GM23338 (cell line): ENCODE data around the gene EVI5. TPM values are rescaled to one million over a fixed set of nuclear protein-coding genes. Genes with fewer than 3 reads are reported as not detected.
"Not testable (repeated sequence)": the region's sequence is repeated elsewhere in the genome, so short reads cannot be mapped to it uniquely, and the experiment has no call there.

ENCODE experiments used
- ATAC-seq: fragments of 200-7000 bp; cut with Tn5 transposase; 3 replicates; pipeline ENCODE4 v1.9.1; 2020
- DNase-seq: peaks from one replicate; pipeline ENCODE4 v3.0.0-alpha.2; 2015; ENCODE audit warnings: low spot score
- H2AFZ ChIP-seq: fragments of 200-600 bp; sonication (generic); 2 replicates; pipeline ENCODE4 v1.8.0; 2016; ENCODE audit warnings: antibody characterized with exemption, mild to moderate bottlenecking, moderate library complexity
- H3F3A ChIP-seq: fragments of 200-600 bp; sonication (generic); replicated peaks from 2 replicates; pipeline ENCODE4 v1.8.0; 2017; ENCODE audit warnings: antibody characterized with exemption, mixed run types, low read depth
- H3K27ac ChIP-seq: fragments of 200-600 bp; sonication (generic); 2 replicates; pipeline ENCODE4 v1.6.1; 2016; ENCODE audit warnings: low read depth
- H3K27me3 ChIP-seq: fragments of 200-600 bp; sonication (generic); 2 replicates; pipeline ENCODE4 v1.8.0; 2016; ENCODE audit warnings: mild to moderate bottlenecking, mixed run types, moderate library complexity; ENCODE audit not compliant: insufficient read depth
- H3K36me3 ChIP-seq: fragments of 200-600 bp; sonication (generic); 2 replicates; pipeline ENCODE4 v1.8.0; 2016; ENCODE audit warnings: mild to moderate bottlenecking; ENCODE audit not compliant: insufficient read depth
- H3K4me1 ChIP-seq: fragments of 200-600 bp; sonication (generic); 2 replicates; pipeline ENCODE4 v1.8.0; 2016; ENCODE audit warnings: mild to moderate bottlenecking, moderate library complexity; ENCODE audit not compliant: insufficient read depth
- H3K4me2 ChIP-seq: fragments of 200-600 bp; sonication (generic); 2 replicates; pipeline ENCODE4 v1.7.1; 2017; ENCODE audit warnings: mixed run types
- H3K4me3 ChIP-seq: fragments of 200-600 bp; sonication (generic); 2 replicates; pipeline ENCODE4 v1.6.1; 2016; ENCODE audit warnings: mixed run types
- H3K79me2 ChIP-seq: fragments of 200-600 bp; sonication (generic); replicated peaks from 2 replicates; pipeline ENCODE4 v1.8.0; 2017; ENCODE audit warnings: mild to moderate bottlenecking; ENCODE audit not compliant: insufficient read depth
- H3K9me2 ChIP-seq: fragments of 200-600 bp; sonication (generic); 2 replicates; pipeline ENCODE4 v1.8.0; 2017; ENCODE audit not compliant: insufficient read depth
- H4K20me1 ChIP-seq: fragments of 200-600 bp; sonication (generic); replicated peaks from 2 replicates; pipeline ENCODE4 v1.8.0; 2017; ENCODE audit warnings: mild to moderate bottlenecking; ENCODE audit not compliant: insufficient read depth
- H3K27ac Mint-ChIP-seq: 2 replicates; pipeline ENCODE4 v1.8.0; 2020; ENCODE audit warnings: inconsistent platforms, mild to moderate bottlenecking, moderate library complexity, mixed read lengths
- H3K27me3 Mint-ChIP-seq: 3 replicates; pipeline ENCODE4 v1.8.0; 2022; ENCODE audit warnings: low read depth, mild to moderate bottlenecking, moderate library complexity, mixed read lengths, inconsistent platforms; ENCODE audit not compliant: insufficient read depth, poor library complexity
- H3K36me3 Mint-ChIP-seq: 3 replicates; pipeline ENCODE4 v1.8.0; 2021; ENCODE audit warnings: low read depth, mild to moderate bottlenecking, inconsistent platforms, moderate library complexity, mixed read lengths
- H3K4me1 Mint-ChIP-seq: 3 replicates; pipeline ENCODE4 v1.8.0; 2020; ENCODE audit warnings: mild to moderate bottlenecking, inconsistent platforms, mixed read lengths
- H3K4me3 Mint-ChIP-seq: 3 replicates; pipeline ENCODE4 v1.8.0; 2021; ENCODE audit warnings: moderate library complexity, mild to moderate bottlenecking, inconsistent platforms, mixed read lengths
- H3K9me3 Mint-ChIP-seq: 3 replicates; pipeline ENCODE4 v1.8.0; 2020; ENCODE audit warnings: moderate library complexity, mild to moderate bottlenecking, inconsistent platforms, mixed read lengths
- EZH2phosphoT487 ChIP-seq: fragments of 200-600 bp; sonication (generic); IDR thresholded peaks from one replicate; pipeline ENCODE4 v1.8.1; 2018; ENCODE audit warnings: antibody characterized with exemption; ENCODE audit not compliant: unreplicated experiment
- JUNB ChIP-seq: IDR thresholded peaks from one replicate; pipeline ENCODE4 v1.6.1; 2016; ENCODE audit warnings: antibody characterized with exemption; ENCODE audit not compliant: unreplicated experiment
- POLR2AphosphoS5 ChIP-seq: IDR thresholded peaks from 2 replicates; pipeline ENCODE4 v1.6.1; 2016; ENCODE audit warnings: antibody characterized with exemption, low read depth
- STAT1 ChIP-seq: IDR thresholded peaks from one replicate; pipeline ENCODE4 v1.6.1; 2016; ENCODE audit warnings: antibody characterized with exemption; ENCODE audit not compliant: unreplicated experiment
- ZNF114 ChIP-seq: fragments of 250-450 bp; sonication (Bioruptor Pico); IDR thresholded peaks from 2 replicates; pipeline ENCODE4 v1.5.0; 2020; ENCODE audit warnings: mild to moderate bottlenecking, moderate library complexity
- ZNF331 ChIP-seq: fragments of 250-450 bp; sonication (Bioruptor Pico); IDR thresholded peaks from 2 replicates; pipeline ENCODE4 v1.5.0; 2020; ENCODE audit warnings: low read depth, mild to moderate bottlenecking, moderate library complexity
- polyA plus RNA-seq: library from polyadenylated mRNA; unstranded; fragments of >200 nt; fragmentation: Nextera tagmentation; extraction: Ambion mirVana; gene quantifications from 2 replicates; pipeline ENCODE4 v1.2.1, GENCODE V29; 2016
- total RNA-seq: library from RNA; depleted of rRNA; stranded (reverse); fragments of >200 nt; shearing (Covaris generic); gene quantifications from 2 replicates; pipeline ENCODE4 v1.2.3, GENCODE V29; 2014
- TF ChIP-seq, protein P1 (sequence below), 2 experiments: fragments of 200-600 bp in 1 of 2; sonication (generic) in 1 of 2; conservative IDR thresholded peaks; 2 replicates each; pipeline versions ENCODE4 v1.5.1 to v1.6.1; 2016 to 2017; ENCODE audit warnings: antibody characterized with exemption in 2 of 2, low read depth in 2 of 2, mild to moderate bottlenecking in 2 of 2, moderate library complexity in 1 of 2
- TF ChIP-seq, protein P2 (sequence below): fragments of 250-450 bp; sonication (Bioruptor Pico); IDR thresholded peaks from 2 replicates; pipeline ENCODE4 v1.5.0; 2020; ENCODE audit warnings: mild to moderate bottlenecking, moderate library complexity

EVI5 gene
- total and polyA plus RNA-seq, 2 experiments from 2014 or later = 15.6 to 24.8 TPM

DNA sequence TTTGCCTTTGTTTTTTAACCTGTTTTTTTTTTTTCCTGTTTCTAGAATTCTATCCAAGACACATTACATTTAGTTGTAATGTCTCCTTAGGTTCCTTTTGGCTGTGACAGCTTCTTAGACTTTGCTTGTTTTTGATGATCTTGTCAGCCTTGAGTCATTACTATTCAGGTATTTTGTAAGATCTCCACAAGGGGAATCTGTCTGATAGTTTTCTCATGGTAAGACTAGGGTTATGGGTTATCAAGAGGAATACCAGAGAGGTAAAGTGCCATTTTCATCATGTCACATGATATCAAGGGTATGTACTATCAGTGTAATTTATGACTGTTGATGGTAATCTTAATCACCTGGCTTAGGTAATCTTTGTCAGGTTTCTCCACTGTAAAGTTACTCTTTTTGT is 199.1 kb downstream of the EVI5 start:
- no peaks in the 10 kb centered on the region for H3K27me3 Mint-ChIP-seq
- ATAC-seq (no peak), DNase-seq (no peak)
- Histone ChIP-seq H3F3A (no peaks in the 10 kb centered on the region), H3K4me2 (no peak overlapping the region), H3K27me3 (no peaks in the 10 kb centered on the region), H3K27ac (no peak overlapping the region), H3K36me3 (peaks cover 6% of the 10 kb centered on the region; the same call in 1 of the 2 replicates), H3K4me3 (no peak overlapping the region), H3K4me1 (no peaks in the 10 kb centered on the region), H3K9me2 (no peaks in the 10 kb centered on the region), H2AFZ (no peak overlapping the region), H3K79me2 (no peaks in the 10 kb centered on the region), H4K20me1 (no peaks in the 10 kb centered on the region; the same call in 1 of the 2 replicates)
- TF ChIP-seq STAT1 = no peak
- TF ChIP-seq ZNF331 (CRISPR knock-in tag) = no peak
- TF ChIP-seq ZNF114 (CRISPR knock-in tag) = no peak
- TF ChIP-seq POLR2AphosphoS5 = no peak
- no peak for TF ChIP-seq JUNB
- TF ChIP-seq, protein P1, sequence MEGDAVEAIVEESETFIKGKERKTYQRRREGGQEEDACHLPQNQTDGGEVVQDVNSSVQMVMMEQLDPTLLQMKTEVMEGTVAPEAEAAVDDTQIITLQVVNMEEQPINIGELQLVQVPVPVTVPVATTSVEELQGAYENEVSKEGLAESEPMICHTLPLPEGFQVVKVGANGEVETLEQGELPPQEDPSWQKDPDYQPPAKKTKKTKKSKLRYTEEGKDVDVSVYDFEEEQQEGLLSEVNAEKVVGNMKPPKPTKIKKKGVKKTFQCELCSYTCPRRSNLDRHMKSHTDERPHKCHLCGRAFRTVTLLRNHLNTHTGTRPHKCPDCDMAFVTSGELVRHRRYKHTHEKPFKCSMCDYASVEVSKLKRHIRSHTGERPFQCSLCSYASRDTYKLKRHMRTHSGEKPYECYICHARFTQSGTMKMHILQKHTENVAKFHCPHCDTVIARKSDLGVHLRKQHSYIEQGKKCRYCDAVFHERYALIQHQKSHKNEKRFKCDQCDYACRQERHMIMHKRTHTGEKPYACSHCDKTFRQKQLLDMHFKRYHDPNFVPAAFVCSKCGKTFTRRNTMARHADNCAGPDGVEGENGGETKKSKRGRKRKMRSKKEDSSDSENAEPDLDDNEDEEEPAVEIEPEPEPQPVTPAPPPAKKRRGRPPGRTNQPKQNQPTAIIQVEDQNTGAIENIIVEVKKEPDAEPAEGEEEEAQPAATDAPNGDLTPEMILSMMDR (conservative IDR thresholded peaks at IDR 0.05; ENCODE audit: low read depth in 2 of 2) = no peak
- TF ChIP-seq EZH2phosphoT487 = no peak
- TF ChIP-seq, protein P2, sequence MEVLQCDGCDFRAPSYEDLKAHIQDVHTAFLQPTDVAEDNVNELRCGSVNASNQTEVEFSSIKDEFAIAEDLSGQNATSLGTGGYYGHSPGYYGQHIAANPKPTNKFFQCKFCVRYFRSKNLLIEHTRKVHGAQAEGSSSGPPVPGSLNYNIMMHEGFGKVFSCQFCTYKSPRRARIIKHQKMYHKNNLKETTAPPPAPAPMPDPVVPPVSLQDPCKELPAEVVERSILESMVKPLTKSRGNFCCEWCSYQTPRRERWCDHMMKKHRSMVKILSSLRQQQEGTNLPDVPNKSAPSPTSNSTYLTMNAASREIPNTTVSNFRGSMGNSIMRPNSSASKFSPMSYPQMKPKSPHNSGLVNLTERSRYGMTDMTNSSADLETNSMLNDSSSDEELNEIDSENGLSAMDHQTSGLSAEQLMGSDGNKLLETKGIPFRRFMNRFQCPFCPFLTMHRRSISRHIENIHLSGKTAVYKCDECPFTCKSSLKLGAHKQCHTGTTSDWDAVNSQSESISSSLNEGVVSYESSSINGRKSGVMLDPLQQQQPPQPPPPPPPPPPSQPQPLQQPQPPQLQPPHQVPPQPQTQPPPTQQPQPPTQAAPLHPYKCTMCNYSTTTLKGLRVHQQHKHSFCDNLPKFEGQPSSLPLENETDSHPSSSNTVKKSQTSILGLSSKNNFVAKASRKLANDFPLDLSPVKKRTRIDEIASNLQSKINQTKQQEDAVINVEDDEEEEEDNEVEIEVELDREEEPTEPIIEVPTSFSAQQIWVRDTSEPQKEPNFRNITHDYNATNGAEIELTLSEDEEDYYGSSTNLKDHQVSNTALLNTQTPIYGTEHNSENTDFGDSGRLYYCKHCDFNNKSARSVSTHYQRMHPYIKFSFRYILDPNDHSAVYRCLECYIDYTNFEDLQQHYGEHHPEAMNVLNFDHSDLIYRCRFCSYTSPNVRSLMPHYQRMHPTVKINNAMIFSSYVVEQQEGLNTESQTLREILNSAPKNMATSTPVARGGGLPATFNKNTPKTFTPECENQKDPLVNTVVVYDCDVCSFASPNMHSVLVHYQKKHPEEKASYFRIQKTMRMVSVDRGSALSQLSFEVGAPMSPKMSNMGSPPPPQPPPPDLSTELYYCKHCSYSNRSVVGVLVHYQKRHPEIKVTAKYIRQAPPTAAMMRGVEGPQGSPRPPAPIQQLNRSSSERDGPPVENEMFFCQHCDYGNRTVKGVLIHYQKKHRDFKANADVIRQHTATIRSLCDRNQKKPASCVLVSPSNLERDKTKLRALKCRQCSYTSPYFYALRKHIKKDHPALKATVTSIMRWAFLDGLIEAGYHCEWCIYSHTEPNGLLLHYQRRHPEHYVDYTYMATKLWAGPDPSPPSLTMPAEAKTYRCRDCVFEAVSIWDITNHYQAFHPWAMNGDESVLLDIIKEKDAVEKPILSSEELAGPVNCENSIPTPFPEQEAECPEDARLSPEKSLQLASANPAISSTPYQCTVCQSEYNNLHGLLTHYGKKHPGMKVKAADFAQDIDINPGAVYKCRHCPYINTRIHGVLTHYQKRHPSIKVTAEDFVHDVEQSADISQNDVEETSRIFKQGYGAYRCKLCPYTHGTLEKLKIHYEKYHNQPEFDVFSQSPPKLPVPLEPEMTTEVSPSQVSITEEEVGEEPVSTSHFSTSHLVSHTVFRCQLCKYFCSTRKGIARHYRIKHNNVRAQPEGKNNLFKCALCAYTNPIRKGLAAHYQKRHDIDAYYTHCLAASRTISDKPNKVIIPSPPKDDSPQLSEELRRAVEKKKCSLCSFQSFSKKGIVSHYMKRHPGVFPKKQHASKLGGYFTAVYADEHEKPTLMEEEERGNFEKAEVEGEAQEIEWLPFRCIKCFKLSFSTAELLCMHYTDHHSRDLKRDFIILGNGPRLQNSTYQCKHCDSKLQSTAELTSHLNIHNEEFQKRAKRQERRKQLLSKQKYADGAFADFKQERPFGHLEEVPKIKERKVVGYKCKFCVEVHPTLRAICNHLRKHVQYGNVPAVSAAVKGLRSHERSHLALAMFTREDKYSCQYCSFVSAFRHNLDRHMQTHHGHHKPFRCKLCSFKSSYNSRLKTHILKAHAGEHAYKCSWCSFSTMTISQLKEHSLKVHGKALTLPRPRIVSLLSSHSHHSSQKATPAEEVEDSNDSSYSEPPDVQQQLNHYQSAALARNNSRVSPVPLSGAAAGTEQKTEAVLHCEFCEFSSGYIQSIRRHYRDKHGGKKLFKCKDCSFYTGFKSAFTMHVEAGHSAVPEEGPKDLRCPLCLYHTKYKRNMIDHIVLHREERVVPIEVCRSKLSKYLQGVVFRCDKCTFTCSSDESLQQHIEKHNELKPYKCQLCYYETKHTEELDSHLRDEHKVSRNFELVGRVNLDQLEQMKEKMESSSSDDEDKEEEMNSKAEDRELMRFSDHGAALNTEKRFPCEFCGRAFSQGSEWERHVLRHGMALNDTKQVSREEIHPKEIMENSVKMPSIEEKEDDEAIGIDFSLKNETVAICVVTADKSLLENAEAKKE (CRISPR knock-in tag) = no peak
- H3K4me3 Mint-ChIP-seq = no peak overlapping the region
- peaks cover 24% of the 10 kb centered on the region for H3K9me3 Mint-ChIP-seq
- H3K27ac Mint-ChIP-seq = no peak overlapping the region
- H3K4me1 Mint-ChIP-seq = no peaks in the 10 kb centered on the region
- H3K36me3 Mint-ChIP-seq = peaks cover 25% of the 10 kb centered on the region

DNA sequence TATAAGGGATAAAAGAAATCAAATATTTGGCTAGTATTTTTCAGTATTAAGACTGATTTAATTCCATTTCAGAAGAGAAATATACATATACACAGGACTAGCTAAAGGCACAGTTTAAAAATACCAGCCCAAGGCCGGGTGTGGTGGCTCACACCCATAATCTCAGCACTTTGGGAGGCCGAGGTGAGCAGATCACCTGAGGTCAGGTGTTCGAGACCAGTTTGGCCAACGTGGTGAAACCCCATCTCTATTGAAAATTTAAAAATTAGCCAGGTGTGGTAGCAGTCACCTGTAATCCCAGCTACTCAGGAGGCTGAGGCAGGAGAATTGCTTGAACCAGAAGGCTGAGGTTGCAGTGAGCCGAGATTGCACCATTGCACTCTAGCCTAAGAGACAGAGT is 200.1 kb downstream of the EVI5 start:
- Mint-ChIP-seq H3K36me3 (peaks cover 17% of the 10 kb centered on the region), H3K9me3 (peaks cover 15% of the 10 kb centered on the region)
- not testable (repeated sequence) for H3K79me2 ChIP-seq, H2AFZ ChIP-seq, H3F3A ChIP-seq, H3K9me2 ChIP-seq, H4K20me1 ChIP-seq, H3K27ac ChIP-seq, H3K4me3 Mint-ChIP-seq, H3K27me3 Mint-ChIP-seq, ATAC-seq, H3K4me1 Mint-ChIP-seq, H3K4me3 ChIP-seq, H3K27ac Mint-ChIP-seq, H3K27me3 ChIP-seq, H3K4me2 ChIP-seq, H3K36me3 ChIP-seq, DNase-seq, H3K4me1 ChIP-seq
